HepG2 (cell line): ENCODE results near the gene NOS2. TPM values are rescaled to one million over a fixed set of nuclear protein-coding genes. Genes with fewer than 3 reads are reported as not detected.

Experiments
- ATAC-seq: fragments of 200-7000 bp; cut with Tn5 transposase; 3 replicates; pipeline ENCODE4 v1.9.1; 2020; ENCODE audit warnings: mild to moderate bottlenecking, moderate library complexity
- BruUV-seq: library from RNA; stranded (reverse); fragments of 400-500 nt; replicated peaks from 2 replicates; lab custom pipeline; 2021; lab: Mats Ljungman, UMichigan
- CTCF ChIA-PET: fragments of 300-600 bp; formaldehyde crosslinking; extraction: SDS; loops from one replicate; lab custom pipeline; 2021; ENCODE audit warnings: low total read pairs, inconsistent platforms, low intra/inter-chr PET ratio; lab: Yijun Ruan, JAX
- POLR2A ChIA-PET: fragments of 350-600 bp; sonication (Branson Sonifier 250); formaldehyde crosslinking; loops from one replicate; lab custom pipeline; 2020; ENCODE audit warnings: antibody characterized with exemption, inconsistent platforms; lab: Yijun Ruan, JAX
- DNase-seq: peaks from one replicate; pipeline ENCODE4 v3.0.0-alpha.2; 2015; ENCODE audit warnings: low spot score
- FAIRE-seq: peaks from 3 replicates; lab custom pipeline; 2011; peaks lifted over from hg19 to GRCh38; lab: Jason Lieb, UNC
- H2AFZ ChIP-seq: one replicate; pipeline ENCODE4 v1.6.1; 2011; ENCODE audit warnings: low read length, inconsistent platforms
- H3K27ac ChIP-seq: fragments of 300-600 bp; 3 replicates; pipeline ENCODE4 v1.8.0; 2011; ENCODE audit warnings: mixed run types, mild to moderate bottlenecking, mixed read lengths, low read length, inconsistent platforms; ENCODE audit not compliant: insufficient read depth; ENCODE audit errors: extremely low read length
- H3K27me3 ChIP-seq, 2 experiments: fragments of 200-600 bp in 1 of 2; 2 replicates in 1 of 2; 3 replicates in 1 of 2; pipeline versions ENCODE4 v1.6.0 to v1.8.0; 2011; ENCODE audit warnings: low read length in 2 of 2, mild to moderate bottlenecking in 2 of 2, moderate library complexity in 2 of 2, inconsistent platforms in 1 of 2; ENCODE audit not compliant: insufficient read depth in 2 of 2, control insufficient read depth in 1 of 2
- H3K36me3 ChIP-seq, 2 experiments: fragments of 200-600 bp in 1 of 2; replicated peaks in 1 of 2; 2 replicates in 1 of 2; 3 replicates in 1 of 2; pipeline versions ENCODE4 v1.5.1 to v1.8.0; 2011; ENCODE audit warnings: low read length in 2 of 2, inconsistent platforms in 1 of 2; ENCODE audit not compliant: insufficient read depth in 2 of 2, control insufficient read depth in 1 of 2
- H3K4me1 ChIP-seq: 2 replicates; pipeline ENCODE4 v1.5.1; 2012; ENCODE audit warnings: low read length, inconsistent platforms; ENCODE audit not compliant: insufficient read depth
- H3K4me2 ChIP-seq: 2 replicates; pipeline ENCODE4 v1.6.0; 2011; ENCODE audit warnings: low read depth, low read length, inconsistent platforms
- H3K4me3 ChIP-seq, 3 experiments: fragments of 200-600 bp in 1 of 3; sonication (generic), shearing (Covaris generic) in 1 of 3; replicated peaks in 1 of 3; 2 replicates each; pipeline ENCODE4 v1.5.1; 2011 to 2016; ENCODE audit warnings: low read length in 3 of 3, inconsistent platforms in 2 of 3, low read depth in 2 of 3, mild to moderate bottlenecking in 2 of 3, control low read depth in 1 of 3, mixed read lengths in 1 of 3; ENCODE audit not compliant: insufficient read depth in 1 of 3
- H3K79me2 ChIP-seq: one replicate; pipeline ENCODE4 v1.6.1; 2011; ENCODE audit warnings: low read length, inconsistent platforms; ENCODE audit not compliant: insufficient read depth
- H3K9ac ChIP-seq: 2 replicates; pipeline ENCODE4 v1.6.0; 2011; ENCODE audit warnings: mild to moderate bottlenecking, low read depth, low read length, inconsistent platforms; ENCODE audit not compliant: insufficient read depth
- H3K9me3 ChIP-seq: 2 replicates; pipeline ENCODE4 v1.5.1; 2012; ENCODE audit warnings: mild to moderate bottlenecking, low read length
- H4K20me1 ChIP-seq: 2 replicates; pipeline ENCODE4 v1.6.0; 2011; ENCODE audit warnings: inconsistent platforms, mild to moderate bottlenecking, low read length, moderate library complexity; ENCODE audit not compliant: insufficient read depth
- BATF2 ChIP-seq: sonication (generic); formaldehyde crosslinking; IDR thresholded peaks from 2 replicates; pipeline ENCODE4 v1.8.0; 2022; ENCODE audit warnings: mild to moderate bottlenecking, missing genetic modification reagents, moderate library complexity
- EP300 ChIP-seq, 3 experiments: sonication (generic) in 1 of 3; formaldehyde crosslinking in 1 of 3; IDR thresholded peaks; 2 replicates each; pipeline versions ENCODE4 v1.5.1 to v1.6.1; 2011 to 2020; ENCODE audit warnings: low read depth in 2 of 3, low read length in 2 of 3, borderline replicate concordance in 1 of 3, improper control_type of control experiment in 1 of 3, mild to moderate bottlenecking in 1 of 3, missing genetic modification reagents in 1 of 3, moderate library complexity in 1 of 3
- GPBP1L1 ChIP-seq: sonication (generic); formaldehyde crosslinking; IDR thresholded peaks from 2 replicates; pipeline ENCODE4 v1.5.0; 2020; ENCODE audit warnings: mild to moderate bottlenecking, missing genetic modification reagents
- HMG20A ChIP-seq: IDR thresholded peaks from 2 replicates; pipeline ENCODE4 v1.6.1; 2016; ENCODE audit warnings: borderline replicate concordance
- KLF16 ChIP-seq, 2 experiments: sonication (generic) in 1 of 2; formaldehyde crosslinking in 1 of 2; IDR thresholded peaks; 2 replicates each; pipeline versions ENCODE4 v1.6.1 to v1.8.0; 2016 to 2023; ENCODE audit warnings: missing genetic modification reagents in 2 of 2, missing compliant biosample characterization in 1 of 2
- MEF2D ChIP-seq: sonication (generic); formaldehyde crosslinking; IDR thresholded peaks from 2 replicates; pipeline ENCODE4 v1.5.1; 2020; ENCODE audit warnings: mild to moderate bottlenecking, missing genetic modification reagents
- POLR2G ChIP-seq: fragments of 200-400 bp; formaldehyde crosslinking; IDR thresholded peaks from 2 replicates; pipeline ENCODE4 v1.6.1; 2018; ENCODE audit warnings: mild to moderate bottlenecking, low read depth, low read length, moderate library complexity
- REXO4 ChIP-seq: sonication (generic); formaldehyde crosslinking; IDR thresholded peaks from 2 replicates; pipeline ENCODE4 v1.8.0; 2022; ENCODE audit warnings: missing genetic modification reagents, mild to moderate bottlenecking, borderline replicate concordance
- SPEN ChIP-seq: sonication (generic); formaldehyde crosslinking; IDR thresholded peaks from 2 replicates; pipeline ENCODE4 v1.5.1; 2020; ENCODE audit warnings: low read depth, mild to moderate bottlenecking, missing genetic modification reagents
- ZBTB43 ChIP-seq: sonication (generic); formaldehyde crosslinking; conservative IDR thresholded peaks from 2 replicates; pipeline ENCODE4 v1.4.0; 2020; ENCODE audit warnings: missing genetic modification reagents
- ZFX ChIP-seq: sonication (generic); formaldehyde crosslinking; IDR thresholded peaks from 2 replicates; pipeline ENCODE4 v1.4.0; 2020; ENCODE audit warnings: mild to moderate bottlenecking, low read depth, missing genetic modification reagents, moderate library complexity
- ZNF24 ChIP-seq: fragments of 450-650 bp; IDR thresholded peaks from 2 replicates; pipeline ENCODE4 v1.6.1; 2017; ENCODE audit warnings: antibody characterized with exemption, mild to moderate bottlenecking
- ZNF567 ChIP-seq: sonication (generic); formaldehyde crosslinking; IDR thresholded peaks from 2 replicates; pipeline ENCODE4 v1.8.1; 2023; ENCODE audit warnings: mild to moderate bottlenecking, missing genetic modification reagents, borderline replicate concordance
- ZNF580 ChIP-seq: IDR thresholded peaks from 2 replicates; pipeline ENCODE4 v1.6.1; 2016; ENCODE audit warnings: low read depth, borderline replicate concordance
- ZNF672 ChIP-seq: sonication (generic); formaldehyde crosslinking; IDR thresholded peaks from 2 replicates; pipeline ENCODE4 v1.8.1; 2022; ENCODE audit warnings: missing genetic modification reagents
- WGBS: methylation state at CpG from one replicate; pipeline ENCODE4 v1.1.6; 2017; ENCODE audit warnings: low lambda C conversion rate; 5-methylcytosine and 5-hydroxymethylcytosine counted together
- in situ Hi-C: cut with HindIII; loops from 2 replicates; pipeline ENCODE4 v1.10.0; 2017; ENCODE audit warnings: low pct_unique_long_range_greater_than_20kb; ENCODE audit not compliant: extremely low pct_ligation_motif_present
- intact Hi-C: fragments of 100-400 bp; cut with micrococcal nuclease; formaldehyde crosslinking; loops from one replicate; pipeline ENCODE4 v1.10.0; 2022; ENCODE audit not compliant: unreplicated experiment
- polyA plus RNA-seq, 8 experiments: library from polyadenylated mRNA; depleted of rRNA in 3 of 8; stranded (reverse) in 7 of 8; unstranded in 1 of 8; fragments of >200 nt; fragmentation: Illumina TruSeq in 4 of 8; extraction: Trizol in 4 of 8; gene quantifications; 2 replicates each; pipeline versions ENCODE4 v1.2.1 to v1.2.3, GENCODE V29; 2011 to 2016; ENCODE audit warnings: low read depth in 4 of 8, missing spikeins in 1 of 8, mixed read lengths in 1 of 8; ENCODE audit not compliant: insufficient read depth in 1 of 8
- total RNA-seq, 5 experiments: library from RNA; depleted of rRNA; stranded (reverse); fragments of >200 nt; fragmentation: Illumina TruSeq; extraction: Trizol; gene quantifications; 2 replicates each; pipeline ENCODE4 v1.2.3, GENCODE V29; 2016; ENCODE audit warnings: low read depth in 1 of 5
- TF ChIP-seq, protein P1 (sequence below): IDR thresholded peaks from 2 replicates; pipeline ENCODE4 v1.6.1; 2016; ENCODE audit warnings: mild to moderate bottlenecking, missing biosample characterization, missing genetic modification reagents
- TF ChIP-seq, protein P2 (sequence below): sonication (generic); formaldehyde crosslinking; IDR thresholded peaks from 2 replicates; pipeline ENCODE4 v1.8.1; 2022; ENCODE audit warnings: mild to moderate bottlenecking, missing genetic modification reagents

The NOS2 gene
- total and polyA plus RNA-seq, 2 of the 13 experiments (the other 11 are each of a cell fraction or from before 2014, with no cell fraction given): 0.02 TPM; not detected in 1

- H2AFZ ChIP-seq: no peak overlapping the region
- no peaks in the 10 kb centered on the region; a peak in 1 of 5 replicates for H3K27me3 ChIP-seq
- ChIA-PET CTCF (no interaction called here), POLR2A (no interaction called here)
- H3K79me2 ChIP-seq: no peaks in the 10 kb centered on the region
- no peaks in the 10 kb centered on the region for H3K36me3 ChIP-seq
- ATAC-seq (no peak), FAIRE-seq (no peak), DNase-seq (no peak)
- TF ChIP-seq MEF2D (CRISPR knock-in tag): no peak
- no peak for TF ChIP-seq ZNF580 (CRISPR knock-in tag)
- no peak for TF ChIP-seq GPBP1L1
- no peak for TF ChIP-seq KLF16 (CRISPR knock-in tag; IDR thresholded peaks at IDR 0.05)
- TF ChIP-seq EP300 (IDR thresholded peaks at IDR 0.05; ENCODE audit: low read depth in 2 of 2, low read length in 2 of 2): no peak
- TF ChIP-seq EP300 (CRISPR knock-in tag; IDR thresholded peaks at IDR 0.05; ENCODE audit: borderline replicate concordance): no peak
- TF ChIP-seq, protein P1, sequence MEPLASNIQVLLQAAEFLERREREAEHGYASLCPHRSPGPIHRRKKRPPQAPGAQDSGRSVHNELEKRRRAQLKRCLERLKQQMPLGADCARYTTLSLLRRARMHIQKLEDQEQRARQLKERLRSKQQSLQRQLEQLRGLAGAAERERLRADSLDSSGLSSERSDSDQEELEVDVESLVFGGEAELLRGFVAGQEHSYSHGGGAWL (CRISPR knock-in tag): no peak
- TF ChIP-seq ZNF24: no peak
- no peak for TF ChIP-seq SPEN
- TF ChIP-seq POLR2G: no peak
- TF ChIP-seq ZNF672 (CRISPR knock-in tag): no peak
- TF ChIP-seq ZNF567 (CRISPR knock-in tag): no peak
- no peak for TF ChIP-seq ZBTB43
- TF ChIP-seq BATF2 (CRISPR knock-in tag): no peak
- no peak for TF ChIP-seq ZFX (CRISPR knock-in tag)
- TF ChIP-seq HMG20A: no peak
- TF ChIP-seq, protein P2, sequence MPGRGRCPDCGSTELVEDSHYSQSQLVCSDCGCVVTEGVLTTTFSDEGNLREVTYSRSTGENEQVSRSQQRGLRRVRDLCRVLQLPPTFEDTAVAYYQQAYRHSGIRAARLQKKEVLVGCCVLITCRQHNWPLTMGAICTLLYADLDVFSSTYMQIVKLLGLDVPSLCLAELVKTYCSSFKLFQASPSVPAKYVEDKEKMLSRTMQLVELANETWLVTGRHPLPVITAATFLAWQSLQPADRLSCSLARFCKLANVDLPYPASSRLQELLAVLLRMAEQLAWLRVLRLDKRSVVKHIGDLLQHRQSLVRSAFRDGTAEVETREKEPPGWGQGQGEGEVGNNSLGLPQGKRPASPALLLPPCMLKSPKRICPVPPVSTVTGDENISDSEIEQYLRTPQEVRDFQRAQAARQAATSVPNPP: no peak
- no peak for TF ChIP-seq REXO4 (CRISPR knock-in tag)
- in situ Hi-C loops (no loop called here), intact Hi-C loops (no loop called here)
- no peak overlapping the region for H3K27ac ChIP-seq
- no peaks in the 10 kb centered on the region for H3K9me3 ChIP-seq
- H3K4me1 ChIP-seq: peaks cover 6% of the 10 kb centered on the region
- H3K9ac ChIP-seq: no peak overlapping the region
- 0% methylated on average over 1 of the region's 1 CpG for WGBS
- H3K4me3 ChIP-seq: no peak overlapping the region
- no peaks in the 10 kb centered on the region; the same call in 1 of the 2 replicates for H4K20me1 ChIP-seq
- BruUV-seq: no TSS peak
- no peak overlapping the region for H3K4me2 ChIP-seq
Observed at GRCh38 chr17:27840688-27841087, 40.4 kb upstream of the NOS2 start.
